IMR-90 (cell line): Measurements from ENCODE around the gene CHST3. TPM values are rescaled to one million over a fixed set of nuclear protein-coding genes. Genes with fewer than 3 reads are reported as not detected.

ENCODE experiments used
- ATAC-seq: fragments of 200-7000 bp; cut with Tn5 transposase; 2 replicates; pipeline ENCODE4 v1.9.1; 2020; ENCODE audit warnings: low read depth, mild to moderate bottlenecking, moderate library complexity
- BruUV-seq: library from RNA; stranded (reverse); fragments of 400-500 nt; replicated peaks from 2 replicates; lab custom pipeline; 2021; lab: Mats Ljungman, UMichigan
- CTCF ChIA-PET: fragments of 300-600 bp; formaldehyde crosslinking; extraction: SDS; loops from one replicate; lab custom pipeline; 2021; ENCODE audit warnings: antibody characterized with exemption; lab: Yijun Ruan, JAX
- POLR2A ChIA-PET: fragments of 300-600 bp; sonication (Branson Sonifier 250); formaldehyde crosslinking; loops from one replicate; lab custom pipeline; 2022; ENCODE audit warnings: antibody characterized with exemption; ENCODE audit not compliant: unreplicated experiment; lab: Charles Lee
- DNase-seq: peaks from one replicate; pipeline ENCODE4 v3.0.0; 2013
- H2AFZ ChIP-seq: replicated peaks from 2 replicates; pipeline ENCODE3; 2013; ENCODE audit warnings: low read length, mild to moderate bottlenecking; ENCODE audit not compliant: poor library complexity
- H2AK5ac ChIP-seq: 2 replicates; pipeline ENCODE4 v1.6.1; 2013; ENCODE audit warnings: low read depth, low read length, inconsistent platforms
- H2AK9ac ChIP-seq: replicated peaks from 2 replicates; pipeline ENCODE3; 2013; ENCODE audit warnings: mild to moderate bottlenecking, low read depth, low read length, moderate library complexity; ENCODE audit not compliant: poor library complexity
- H2BK120ac ChIP-seq: 2 replicates; pipeline ENCODE4 v1.6.1; 2013; ENCODE audit warnings: low read depth, low read length, inconsistent platforms
- H2BK15ac ChIP-seq: 3 replicates; pipeline ENCODE4 v1.6.1; 2013; ENCODE audit warnings: low read depth, low read length, inconsistent platforms
- H2BK20ac ChIP-seq: 2 replicates; pipeline ENCODE4 v1.6.1; 2013; ENCODE audit warnings: low read depth, mild to moderate bottlenecking, inconsistent platforms, low read length, moderate library complexity
- H2BK5ac ChIP-seq: 2 replicates; pipeline ENCODE4 v1.6.1; 2013; ENCODE audit warnings: mild to moderate bottlenecking, low read depth, low read length, inconsistent platforms; ENCODE audit not compliant: poor library complexity, severe bottlenecking
- H3K14ac ChIP-seq: replicated peaks from 2 replicates; pipeline ENCODE4 v1.6.1; 2013; ENCODE audit warnings: low read depth, low read length, inconsistent platforms
- H3K18ac ChIP-seq: 2 replicates; pipeline ENCODE4 v1.6.1; 2013; ENCODE audit warnings: low read depth, low read length, control low read depth
- H3K23ac ChIP-seq: 2 replicates; pipeline ENCODE4 v1.6.1; 2013; ENCODE audit warnings: low read depth, low read length, inconsistent platforms
- H3K27ac ChIP-seq: 2 replicates; pipeline ENCODE4 v1.5.1; 2013; ENCODE audit warnings: mild to moderate bottlenecking, control low read depth, low read length; ENCODE audit not compliant: insufficient read depth
- H3K27me3 ChIP-seq: 2 replicates; pipeline ENCODE4 v1.6.1; 2013; ENCODE audit warnings: low read length; ENCODE audit not compliant: control insufficient read depth, insufficient read depth
- H3K36me3 ChIP-seq: 2 replicates; pipeline ENCODE4 v1.6.1; 2013; ENCODE audit warnings: low read length, mixed read lengths; ENCODE audit not compliant: control insufficient read depth, insufficient read depth
- H3K4ac ChIP-seq: 2 replicates; pipeline ENCODE4 v1.6.1; 2013; ENCODE audit warnings: low read depth, low read length, inconsistent platforms
- H3K4me1 ChIP-seq: 2 replicates; pipeline ENCODE4 v1.6.1; 2013; ENCODE audit warnings: low read length, mixed read lengths; ENCODE audit not compliant: control insufficient read depth, insufficient read depth
- H3K4me2 ChIP-seq: 2 replicates; pipeline ENCODE4 v1.6.1; 2013; ENCODE audit warnings: low read depth, mild to moderate bottlenecking, control low read depth, low read length, moderate library complexity
- H3K4me3 ChIP-seq: 2 replicates; pipeline ENCODE4 v1.5.1; 2013; ENCODE audit warnings: low read depth, mild to moderate bottlenecking, control low read depth, low read length, moderate library complexity; ENCODE audit not compliant: insufficient read depth
- H3K56ac ChIP-seq: 2 replicates; pipeline ENCODE4 v1.6.1; 2013; ENCODE audit warnings: low read length, inconsistent platforms; ENCODE audit not compliant: insufficient read depth; ENCODE audit errors: extremely low read depth
- H3K79me1 ChIP-seq, 2 experiments: 2 replicates each; pipeline ENCODE4 v1.6.1; 2013; ENCODE audit warnings: low read length in 2 of 2, inconsistent platforms in 1 of 2, low read depth in 1 of 2
- H3K9ac ChIP-seq: 2 replicates; pipeline ENCODE4 v1.6.1; 2013; ENCODE audit warnings: low read depth, low read length, control low read depth
- H3K9me1 ChIP-seq: 2 replicates; pipeline ENCODE4 v1.6.1; 2013; ENCODE audit warnings: low read length, inconsistent platforms; ENCODE audit not compliant: insufficient read depth
- H3K9me3 ChIP-seq: 2 replicates; pipeline ENCODE4 v1.6.1; 2013; ENCODE audit warnings: low read length; ENCODE audit not compliant: control insufficient read depth, insufficient read depth
- H4K20me1 ChIP-seq: 2 replicates; pipeline ENCODE4 v1.6.1; 2013; ENCODE audit warnings: low read length, inconsistent platforms; ENCODE audit not compliant: insufficient read depth
- H4K5ac ChIP-seq: 2 replicates; pipeline ENCODE4 v1.6.1; 2013; ENCODE audit warnings: mild to moderate bottlenecking, low read depth, low read length, control low read depth
- H4K8ac ChIP-seq, 2 experiments: 2 replicates each; pipeline ENCODE4 v1.6.1; 2013; ENCODE audit warnings: low read depth in 2 of 2, low read length in 2 of 2, control low read depth in 1 of 2, inconsistent platforms in 1 of 2
- H4K91ac ChIP-seq: 2 replicates; pipeline ENCODE4 v1.6.1; 2013; ENCODE audit warnings: low read depth, low read length, inconsistent platforms; ENCODE audit not compliant: insufficient read depth
- BHLHE40 ChIP-seq: fragments of 150-350 bp; IDR thresholded peaks from 2 replicates; pipeline ENCODE4 v1.6.1; 2016; ENCODE audit warnings: mild to moderate bottlenecking, low read depth, low read length
- CEBPB ChIP-seq: IDR thresholded peaks from 2 replicates; pipeline ENCODE4 v1.6.1; 2012; ENCODE audit warnings: low read depth, low read length, improper control_type of control experiment
- CHD1 ChIP-seq: IDR thresholded peaks from 2 replicates; pipeline ENCODE4 v1.6.1; 2012; ENCODE audit warnings: low read depth, low read length, improper control_type of control experiment
- MAFK ChIP-seq: IDR thresholded peaks from 2 replicates; pipeline ENCODE4 v1.6.1; 2012; ENCODE audit warnings: low read depth, low read length, improper control_type of control experiment
- MAZ ChIP-seq: IDR thresholded peaks from 2 replicates; pipeline ENCODE4 v1.6.1; 2012; ENCODE audit warnings: low read depth, mild to moderate bottlenecking, low read length, improper control_type of control experiment, moderate library complexity, borderline replicate concordance
- MXI1 ChIP-seq: IDR thresholded peaks from 2 replicates; pipeline ENCODE4 v1.6.1; 2012; ENCODE audit warnings: low read depth, mild to moderate bottlenecking, low read length, moderate library complexity, borderline replicate concordance
- POLR2A ChIP-seq: IDR thresholded peaks from 2 replicates; pipeline ENCODE4 v1.6.1; 2012; ENCODE audit warnings: mild to moderate bottlenecking, low read depth, low read length
- RAD21 ChIP-seq: IDR thresholded peaks from 2 replicates; pipeline ENCODE4 v1.6.1; 2012; ENCODE audit warnings: low read length, improper control_type of control experiment
- RCOR1 ChIP-seq: IDR thresholded peaks from 2 replicates; pipeline ENCODE4 v1.6.1; 2012; ENCODE audit warnings: mild to moderate bottlenecking, low read length, improper control_type of control experiment; ENCODE audit not compliant: insufficient replicate concordance
- RFX5 ChIP-seq: IDR thresholded peaks from 2 replicates; pipeline ENCODE4 v1.8.0; 2012; ENCODE audit warnings: low read depth, mild to moderate bottlenecking, low read length, moderate library complexity
- whole genome bisulfite sequencing, 2 experiments: methylation state at CpG; one replicate each; pipeline versions ENCODE4 v1.1.5 to v1.1.7; 2013; ENCODE audit warnings: missing lambda C conversion rate in 2 of 2; ENCODE audit not compliant: insufficient read length in 1 of 2; ENCODE audit errors: extremely low coverage in 2 of 2; 5-methylcytosine and 5-hydroxymethylcytosine counted together
- dilution Hi-C: fragments of 300-500 bp; cut with HindIII; formaldehyde crosslinking; loops from one replicate; pipeline ENCODE4 v1.14.3; 2018; ENCODE audit warnings: low sequenced_read_pairs; ENCODE audit not compliant: unreplicated experiment
- in situ Hi-C: fragments of 300-500 bp; cut with MboI; formaldehyde crosslinking; loops from 3 replicates; pipeline ENCODE4 v1.14.3; 2019; ENCODE audit warnings: low sequenced_read_pairs, inconsistent platforms, mixed read lengths
- intact Hi-C: fragments of 100-400 bp; cut with micrococcal nuclease; formaldehyde crosslinking; loops from 2 replicates; pipeline ENCODE4 v1.10.0; 2022
- polyA plus RNA-seq, 3 experiments: library from polyadenylated mRNA; depleted of rRNA; stranded (reverse); fragments of >200 nt; gene quantifications; 2 replicates each; pipeline ENCODE4 v1.2.3, GENCODE V29; 2012; ENCODE audit warnings: low replicate concordance in 1 of 3
- total RNA-seq: library from RNA; depleted of rRNA; stranded (reverse); fragments of >200 nt; gene quantifications from 2 replicates; pipeline ENCODE4 v1.2.3, GENCODE V29; 2012
- TF ChIP-seq, protein P1 (sequence below): fragments of 150-350 bp; IDR thresholded peaks from 2 replicates; pipeline ENCODE4 v1.6.1; 2017; ENCODE audit warnings: mild to moderate bottlenecking, antibody characterized with exemption, low read length, low read depth
- TF ChIP-seq, protein P2 (sequence below): conservative IDR thresholded peaks from 2 replicates; pipeline ENCODE4 v1.5.1; 2012; ENCODE audit warnings: mild to moderate bottlenecking, low read depth, low read length, improper control_type of control experiment

The CHST3 gene
- total and polyA plus RNA-seq, 2 of the 4 experiments (the other 2 are of a cell fraction) = 8.6 to 9.0 TPM

DNA sequence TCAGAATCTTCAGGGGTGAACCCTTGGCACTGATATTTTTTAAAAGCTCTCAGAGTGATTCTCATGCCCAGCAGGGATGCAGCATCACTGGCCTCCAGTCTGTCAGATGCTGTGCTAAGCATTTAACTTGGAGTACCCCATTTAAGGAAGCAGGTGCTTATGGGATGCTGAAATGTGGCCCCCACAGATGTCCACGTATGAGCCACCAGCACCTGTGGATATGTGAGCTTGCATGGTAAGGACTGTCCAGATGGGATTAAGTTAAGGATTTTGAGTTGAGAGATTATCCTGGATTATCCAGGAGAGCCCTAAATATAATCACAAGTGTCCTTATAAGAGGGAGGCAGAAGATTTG lies 17.7 kb downstream of the CHST3 start:
- H2AFZ ChIP-seq = no peak overlapping the region
- no peak overlapping the region for H3K4me3 ChIP-seq
- no peak overlapping the region for H4K91ac ChIP-seq
- DNase-seq (no peak), ATAC-seq (no peak)
- no peak overlapping the region for H3K18ac ChIP-seq
- WGBS, 2 experiments = no CpG with 5 or more reads among the region's 1 CpG
- dilution Hi-C loops = no loop called here
- peaks cover 40% of the 10 kb centered on the region for H3K4me1 ChIP-seq
- POLR2A ChIA-PET = no interaction called here
- peaks cover 32% of the 10 kb centered on the region for H3K9me1 ChIP-seq
- no peak overlapping the region for H3K4me2 ChIP-seq
- no peak overlapping the region for H2AK5ac ChIP-seq
- peaks cover 43 to 90% of the 10 kb centered on the region in 2 experiments for H3K79me1 ChIP-seq
- no peak overlapping the region for H3K14ac ChIP-seq
- H2BK20ac ChIP-seq = no peak overlapping the region
- no peak overlapping the region for H2BK5ac ChIP-seq
- H2BK15ac ChIP-seq = no peak overlapping the region
- no peak overlapping the region for H4K5ac ChIP-seq
- no TSS peak for BruUV-seq
- H4K20me1 ChIP-seq = peaks cover 19% of the 10 kb centered on the region
- no peak for TF ChIP-seq MAFK
- no peak for TF ChIP-seq RCOR1
- TF ChIP-seq BHLHE40 = no peak
- no peak for TF ChIP-seq POLR2A
- no peak for TF ChIP-seq CEBPB
- TF ChIP-seq, protein P1, sequence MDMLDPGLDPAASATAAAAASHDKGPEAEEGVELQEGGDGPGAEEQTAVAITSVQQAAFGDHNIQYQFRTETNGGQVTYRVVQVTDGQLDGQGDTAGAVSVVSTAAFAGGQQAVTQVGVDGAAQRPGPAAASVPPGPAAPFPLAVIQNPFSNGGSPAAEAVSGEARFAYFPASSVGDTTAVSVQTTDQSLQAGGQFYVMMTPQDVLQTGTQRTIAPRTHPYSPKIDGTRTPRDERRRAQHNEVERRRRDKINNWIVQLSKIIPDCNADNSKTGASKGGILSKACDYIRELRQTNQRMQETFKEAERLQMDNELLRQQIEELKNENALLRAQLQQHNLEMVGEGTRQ = no peak
- TF ChIP-seq MAZ = no peak
- no peak for TF ChIP-seq RAD21
- TF ChIP-seq, protein P2, sequence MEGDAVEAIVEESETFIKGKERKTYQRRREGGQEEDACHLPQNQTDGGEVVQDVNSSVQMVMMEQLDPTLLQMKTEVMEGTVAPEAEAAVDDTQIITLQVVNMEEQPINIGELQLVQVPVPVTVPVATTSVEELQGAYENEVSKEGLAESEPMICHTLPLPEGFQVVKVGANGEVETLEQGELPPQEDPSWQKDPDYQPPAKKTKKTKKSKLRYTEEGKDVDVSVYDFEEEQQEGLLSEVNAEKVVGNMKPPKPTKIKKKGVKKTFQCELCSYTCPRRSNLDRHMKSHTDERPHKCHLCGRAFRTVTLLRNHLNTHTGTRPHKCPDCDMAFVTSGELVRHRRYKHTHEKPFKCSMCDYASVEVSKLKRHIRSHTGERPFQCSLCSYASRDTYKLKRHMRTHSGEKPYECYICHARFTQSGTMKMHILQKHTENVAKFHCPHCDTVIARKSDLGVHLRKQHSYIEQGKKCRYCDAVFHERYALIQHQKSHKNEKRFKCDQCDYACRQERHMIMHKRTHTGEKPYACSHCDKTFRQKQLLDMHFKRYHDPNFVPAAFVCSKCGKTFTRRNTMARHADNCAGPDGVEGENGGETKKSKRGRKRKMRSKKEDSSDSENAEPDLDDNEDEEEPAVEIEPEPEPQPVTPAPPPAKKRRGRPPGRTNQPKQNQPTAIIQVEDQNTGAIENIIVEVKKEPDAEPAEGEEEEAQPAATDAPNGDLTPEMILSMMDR = no peak
- TF ChIP-seq CHD1 = no peak
- TF ChIP-seq RFX5 = no peak
- no peak for TF ChIP-seq MXI1
- H4K8ac ChIP-seq = no peak overlapping the region
- H3K27ac ChIP-seq = no peak overlapping the region
- no peak overlapping the region for H3K4ac ChIP-seq
- no peaks in the 10 kb centered on the region for H3K36me3 ChIP-seq
- no peak overlapping the region for H3K23ac ChIP-seq
- intact Hi-C loops = no loop called here
- no peak overlapping the region for H2BK120ac ChIP-seq
- no peaks in the 10 kb centered on the region for H3K27me3 ChIP-seq
- no peaks in the 10 kb centered on the region for H3K9me3 ChIP-seq
- H2AK9ac ChIP-seq = no peak overlapping the region
- in situ Hi-C loops = no loop called here
- H3K9ac ChIP-seq = no peak overlapping the region
- CTCF ChIA-PET = no interaction called here
- H3K56ac ChIP-seq = no peak overlapping the region
